NK-92 (cell line): ENCODE measurements around the gene C1QL3.

Source experiments
- DNase-seq: peaks from one replicate; lab custom pipeline; 2025; ENCODE audit not compliant: unreplicated experiment; lab: John Stamatoyannopoulos, UW

Gene C1QL3

DNA sequence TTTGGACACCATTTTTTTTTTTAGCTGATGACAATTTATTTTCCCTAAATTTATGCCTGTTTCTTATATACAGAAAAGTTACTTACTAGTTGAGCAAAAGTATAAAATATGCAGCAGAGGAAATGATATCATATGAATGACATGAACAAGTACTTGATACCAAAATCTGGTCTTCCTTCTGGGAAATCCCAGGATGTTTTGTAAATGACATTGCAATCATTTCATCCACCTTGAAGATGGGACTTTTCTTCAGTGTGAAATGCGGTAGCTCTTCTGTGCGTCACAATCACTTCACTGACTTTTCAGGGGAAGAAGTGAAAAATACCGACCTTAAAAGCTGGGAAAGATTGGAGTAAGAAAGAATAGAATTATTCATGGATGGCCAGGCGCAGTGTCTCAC is 23.8 kb downstream of the C1QL3 start:
- no peak for DNase-seq

DNA sequence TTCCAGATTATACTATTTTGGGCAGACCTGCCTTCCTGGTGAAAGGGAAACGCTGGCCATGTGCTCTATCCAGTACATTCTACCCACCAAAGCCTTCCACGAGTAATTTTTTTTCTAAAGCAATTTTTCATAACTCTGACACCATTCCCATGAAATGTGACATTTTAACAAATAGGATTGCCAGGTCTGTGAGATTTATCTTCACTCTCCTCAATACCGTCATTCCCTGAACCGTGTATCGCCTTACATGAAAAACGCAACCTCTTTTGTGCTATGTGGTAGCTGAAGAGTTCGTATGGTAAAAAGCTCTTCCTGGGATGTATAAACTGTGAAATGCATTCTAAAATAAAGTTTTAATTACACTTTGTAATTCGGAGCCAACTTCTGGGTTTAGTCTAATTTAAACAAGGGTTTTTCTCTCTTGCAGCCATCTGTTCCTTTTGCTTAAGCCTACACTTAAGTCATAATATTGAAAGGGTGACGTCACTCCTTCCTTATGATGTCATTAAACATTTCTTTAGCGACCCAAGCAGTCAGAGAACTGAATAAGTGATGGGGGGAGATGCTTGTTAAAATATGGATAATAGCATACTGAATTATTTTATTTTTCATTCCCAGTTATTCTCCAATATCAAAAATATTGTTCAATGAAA is 27.7 kb downstream of the C1QL3 start:
- DNase-seq = no peak

DNA sequence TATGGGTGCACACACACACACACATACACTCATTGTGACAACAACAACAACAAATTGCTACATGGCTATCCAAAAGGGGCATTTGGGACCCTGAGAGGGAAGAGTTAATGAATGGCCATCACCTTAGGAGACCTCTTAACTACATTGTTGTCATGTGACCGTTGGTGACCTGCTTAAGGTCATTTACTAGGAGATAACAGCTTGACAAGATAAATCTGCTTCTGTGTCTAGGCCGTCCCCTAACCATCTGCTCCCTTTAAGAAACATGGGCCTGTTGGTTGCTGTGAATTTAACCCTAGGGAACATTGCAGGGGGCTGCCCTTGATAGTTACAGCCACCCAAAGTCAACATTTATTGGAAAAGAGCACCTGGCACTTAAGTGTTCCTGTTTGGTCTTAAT is 29.7 kb downstream of the C1QL3 start:
- DNase-seq = no peak

DNA sequence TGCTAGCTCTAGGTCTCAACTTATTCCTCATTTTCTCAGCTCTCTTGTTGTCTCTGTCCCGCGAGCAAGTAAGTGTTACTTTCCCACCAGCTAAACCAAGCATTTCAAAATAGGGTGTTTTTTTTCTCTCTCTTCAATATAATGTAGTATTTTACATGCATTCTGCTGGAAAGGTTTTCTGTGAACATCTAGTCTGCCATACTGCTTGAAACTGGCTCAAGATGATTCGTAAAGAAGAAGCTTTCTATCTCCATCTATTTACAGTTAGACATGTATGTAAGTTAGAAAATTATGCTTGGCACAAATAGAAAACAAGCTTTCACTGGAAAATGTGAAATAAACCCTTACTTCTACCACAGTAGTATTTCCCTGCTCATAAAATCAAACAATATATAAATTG is 31.2 kb downstream of the C1QL3 start:
- DNase-seq = no peak

DNA sequence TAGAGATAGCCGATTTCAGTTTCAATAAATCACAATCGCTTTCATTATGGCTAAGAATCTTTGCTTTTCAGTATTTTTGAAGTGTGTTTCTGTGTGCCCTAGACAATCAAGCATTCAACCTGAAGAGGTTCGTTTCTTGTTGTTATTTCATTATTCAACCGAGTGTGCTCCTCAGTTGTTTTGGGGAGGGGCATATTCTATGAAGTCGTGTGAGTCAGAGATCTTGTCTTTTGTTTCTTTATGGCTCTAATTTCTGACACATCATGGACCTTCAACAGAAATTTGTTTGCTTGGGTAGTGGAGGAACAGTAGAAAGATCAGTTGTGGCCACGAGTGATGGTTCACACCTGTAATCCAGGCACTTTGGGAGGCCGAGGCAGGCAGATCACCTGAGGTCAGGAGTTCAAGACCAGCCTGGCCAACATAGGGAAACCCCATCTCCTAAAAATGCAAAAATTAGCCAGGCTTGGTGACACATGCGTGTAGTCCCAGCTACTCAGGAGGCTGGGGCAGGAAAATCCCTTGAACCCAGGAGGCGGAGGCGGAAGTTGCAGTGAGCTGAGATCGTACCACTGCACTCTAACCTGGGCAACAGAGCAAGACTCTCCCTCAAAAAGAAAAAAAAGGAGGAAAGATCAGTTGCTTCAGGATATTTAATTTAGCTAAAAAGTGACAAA is 38.3 kb downstream of the C1QL3 start:
- no peak for DNase-seq

DNA sequence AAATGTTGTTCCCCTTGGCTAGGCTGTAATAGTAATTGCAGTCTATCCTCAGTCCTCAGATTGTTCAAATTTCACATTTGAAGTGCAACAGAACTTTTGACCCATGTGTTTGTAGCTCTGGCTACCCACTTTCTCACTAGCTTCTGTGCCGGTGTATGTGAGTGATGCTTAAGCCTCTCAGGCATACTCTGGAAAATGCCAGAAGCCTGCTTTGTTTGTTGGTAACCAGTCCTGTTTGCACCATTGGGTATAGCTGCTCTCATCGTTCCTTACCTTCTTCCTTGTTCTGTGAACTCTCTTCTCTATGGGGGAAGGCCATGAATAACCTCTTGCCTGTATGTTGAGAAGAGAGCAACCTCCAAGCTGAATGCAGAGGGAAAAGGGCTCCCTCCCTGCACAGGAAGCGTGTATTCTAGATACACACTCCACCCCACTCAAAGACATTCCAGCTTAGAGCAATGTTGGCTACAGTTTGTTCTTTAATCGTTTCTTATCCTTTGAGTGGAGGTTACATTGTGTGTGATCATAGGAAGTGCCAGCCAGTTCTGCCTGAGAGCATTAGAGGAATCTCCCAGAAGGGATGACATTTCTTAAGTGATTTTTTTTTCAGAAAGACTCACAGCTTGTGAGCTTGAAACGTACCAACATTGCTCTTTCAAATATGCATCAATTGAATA is 40.5 kb downstream of the C1QL3 start:
- DNase-seq = no peak

DNA sequence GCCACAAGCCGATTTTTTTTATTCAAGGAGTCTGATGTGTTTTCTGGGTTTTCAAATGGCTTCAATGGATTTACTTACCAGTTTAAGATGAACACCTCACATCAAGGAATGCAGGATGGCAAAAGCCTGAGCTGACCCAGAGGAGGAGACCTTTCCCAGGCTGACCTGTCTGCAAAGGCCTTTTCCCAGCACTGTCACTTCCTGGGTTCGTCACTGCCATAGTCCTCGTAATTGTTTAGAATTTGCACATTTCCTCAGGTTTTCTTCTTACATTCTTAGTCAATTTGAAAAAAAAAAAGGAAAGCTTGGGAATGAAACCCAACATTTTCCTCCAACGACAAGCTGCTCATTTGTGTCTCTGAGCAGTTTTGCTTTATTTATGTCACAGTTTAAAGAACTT is 42.9 kb downstream of the C1QL3 start:
- no peak for DNase-seq

DNA sequence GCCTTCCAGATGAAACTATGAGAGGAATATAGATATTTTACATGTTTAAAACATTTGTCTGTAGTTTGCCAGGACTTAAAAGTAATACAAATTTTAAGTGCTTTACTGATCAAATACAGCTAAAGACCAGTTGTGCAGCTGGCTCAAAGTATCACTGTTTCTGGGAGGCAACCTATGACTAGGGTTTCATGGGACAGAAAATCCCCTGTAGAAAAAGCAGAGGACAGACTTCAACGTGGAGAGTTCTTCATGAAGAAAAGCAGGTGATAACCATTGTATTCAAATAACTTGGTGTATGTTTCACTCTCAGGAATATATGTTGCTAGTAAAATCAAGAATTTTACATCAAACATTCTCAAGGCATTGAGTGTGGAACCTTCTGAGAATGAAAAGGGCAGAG is 43.9 kb downstream of the C1QL3 start:
- no peak for DNase-seq

DNA sequence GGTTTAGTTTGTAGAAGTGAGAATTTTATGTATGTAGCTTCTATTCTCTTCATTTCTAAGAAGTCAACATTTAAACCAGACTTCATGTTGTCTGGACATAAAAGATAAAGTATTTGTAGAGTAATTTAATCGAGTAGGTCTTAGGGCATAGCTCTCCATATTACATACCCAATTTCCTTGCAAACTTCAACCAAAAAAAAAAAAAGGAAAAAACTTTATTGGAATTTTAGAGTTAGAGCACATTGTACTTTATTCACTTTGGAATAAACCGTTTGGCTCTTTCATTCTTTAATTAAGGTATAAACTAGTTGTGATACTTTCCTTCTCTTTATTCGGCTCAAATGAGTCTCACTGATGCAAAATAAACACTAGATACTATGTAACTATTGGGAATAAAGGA is 48.9 kb downstream of the C1QL3 start:
- no peak for DNase-seq

DNA sequence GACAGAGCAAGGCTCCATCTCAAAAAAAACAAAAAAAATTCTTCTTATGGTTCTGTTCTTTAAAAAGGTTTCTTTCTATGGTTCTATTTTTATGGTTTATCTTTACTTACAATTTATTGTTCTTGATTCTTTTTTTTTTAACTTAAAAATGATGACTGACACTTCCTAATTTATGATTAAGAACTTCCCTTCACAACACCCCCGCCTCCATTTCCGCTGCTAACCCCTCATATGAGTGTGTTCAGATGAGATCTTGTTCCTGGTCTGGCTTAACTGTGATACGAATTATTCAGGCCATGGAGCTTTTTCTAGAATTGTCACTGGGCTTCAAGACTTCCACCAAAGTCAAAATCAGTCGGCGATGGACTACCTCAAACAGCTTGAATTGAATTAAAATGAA is 50.9 kb downstream of the C1QL3 start:
- DNase-seq = no peak

DNA sequence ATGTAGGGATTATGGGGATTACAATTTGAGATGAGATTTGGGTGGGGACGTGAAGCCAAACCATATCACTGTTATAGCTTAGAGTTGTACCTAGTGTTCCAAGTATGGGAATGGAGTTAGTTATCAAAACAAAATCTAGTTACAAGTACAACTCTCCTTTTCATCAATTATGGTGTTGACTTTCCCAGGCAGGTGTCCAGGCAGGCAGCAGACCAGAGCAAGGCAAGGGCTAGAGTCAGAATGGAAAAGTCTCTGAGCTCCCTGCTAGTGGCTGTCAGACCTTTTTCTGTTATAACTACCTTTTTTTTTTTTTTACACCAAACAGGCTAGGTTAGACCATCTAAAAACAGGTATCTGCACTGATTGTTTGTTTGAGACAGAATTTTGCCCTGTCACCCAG is 55.7 kb downstream of the C1QL3 start:
- DNase-seq = no peak
